Endothelial cell of hepatic sinusoid (primary cell): ENCODE measurements around the gene GSN.

Experiments used
- in situ Hi-C: cut with HindIII; loops from 2 replicates; pipeline ENCODE4 v1.10.0; 2017; ENCODE audit warnings: low sequenced_read_pairs

The GSN gene

GRCh38 chr9:121319383-121319780 lies 51.4 kb downstream of the GSN start:
- in situ Hi-C loops: no loop called here

- in situ Hi-C loops: no loop called here
Observed at GRCh38 chr9:121321016-121321503, 53.1 kb downstream of the GSN start.

GRCh38 chr9:121322037-121322736 lies 54.2 kb downstream of the GSN start:
- in situ Hi-C loops: no loop called here

GRCh38 chr9:121322737-121323448 lies 54.9 kb downstream of the GSN start:
- in situ Hi-C loops: no loop called here

- in situ Hi-C loops: no loop called here
Observed at GRCh38 chr9:121323449-121324151, 55.6 kb downstream of the GSN start.

GRCh38 chr9:121324316-121324715 lies 56.4 kb downstream of the GSN start:
- in situ Hi-C loops: no loop called here

GRCh38 chr9:121324755-121325154 lies 56.8 kb downstream of the GSN start:
- in situ Hi-C loops: no loop called here

- in situ Hi-C loops: no loop called here
Observed at GRCh38 chr9:121325387-121325786, 57.4 kb downstream of the GSN start.

GRCh38 chr9:121326130-121326838 lies 58.3 kb downstream of the GSN start:
- in situ Hi-C loops: no loop called here

- in situ Hi-C loops: no loop called here
Observed at GRCh38 chr9:121326901-121327613, 59.1 kb downstream of the GSN start.

- in situ Hi-C loops: no loop called here
Observed at GRCh38 chr9:121328476-121328875, 60.5 kb downstream of the GSN start.

GRCh38 chr9:121328876-121329681 lies 61.1 kb downstream of the GSN start:
- in situ Hi-C loops: no loop called here

- in situ Hi-C loops: no loop called here
Observed at GRCh38 chr9:121331549-121331948, 63.6 kb downstream of the GSN start.

GRCh38 chr9:121331992-121332685 lies 64.2 kb downstream of the GSN start:
- in situ Hi-C loops: no loop called here

- in situ Hi-C loops: no loop called here
Observed at GRCh38 chr9:121333950-121334773, 66.2 kb downstream of the GSN start.

- in situ Hi-C loops: no loop called here
Observed at GRCh38 chr9:121336665-121337064, 68.7 kb downstream of the GSN start.

GRCh38 chr9:121339437-121339836 lies 71.5 kb downstream of the GSN start:
- in situ Hi-C loops: no loop called here

- in situ Hi-C loops: no loop called here
Observed at GRCh38 chr9:121340676-121341392, 72.9 kb downstream of the GSN start.
